ENCODE results near the gene GNAS.

DNA sequence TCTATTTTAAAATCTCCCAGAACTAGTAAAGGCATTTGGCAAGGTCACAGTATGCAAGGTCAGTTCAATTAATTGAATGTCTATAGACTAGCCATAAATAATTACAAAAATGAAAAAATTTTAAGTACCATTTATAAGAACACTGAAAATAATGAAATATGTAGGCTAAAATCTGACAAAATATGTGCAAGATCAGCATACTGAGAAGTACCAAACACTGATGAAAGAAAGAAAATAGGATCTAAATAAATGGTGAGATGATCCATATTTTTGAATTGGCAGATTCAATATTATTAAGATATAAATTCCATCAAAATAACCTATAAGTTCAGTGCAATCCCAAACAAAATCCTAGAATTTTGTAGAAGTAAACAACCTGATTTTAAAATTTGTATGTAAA lies 100.5 kb downstream of the GNAS start:
- TF ChIP-seq TAF1 (IDR thresholded peaks at IDR 0.05; ENCODE audit: low read depth, low read length) (no peak), POLR2A (IDR thresholded peaks at IDR 0.05; ENCODE audit: low read depth, low read length) (no peak)

Data from GM12891 (cell line).